Hematopoietic multipotent progenitor cell (in vitro differentiated cells): ENCODE measurements around the gene RAE1. TPM values are rescaled to one million over a fixed set of nuclear protein-coding genes. Genes with fewer than 3 reads are reported as not detected.
A peak's percentile ranks its signal among the peaks of the same experiment; 100 is the strongest.

Source experiments
- DNase-seq, 3 donors: peaks; one replicate each; pipeline ENCODE4 v3.0.0-alpha.2; 2011 to 2015; ENCODE audit warnings: low read depth in 2 of 3, low spot score in 2 of 3
- total RNA-seq: library from RNA; depleted of rRNA; stranded (reverse); fragments of >200 nt; gene quantifications from one replicate; pipeline ENCODE4 v1.2.3, GENCODE V29; 2012

The RAE1 gene
- total RNA-seq, 1 donor, result 22.4 TPM

- DNase-seq, result no peak
These were observed 18.5 kb downstream of the RAE1 start for GRCh38 chr20:57369596-57369995.

GRCh38 chr20:57370316-57370715, 19.3 kb downstream of the RAE1 start:
- DNase-seq, result no peak

- no peak for DNase-seq
These were observed 20.3 kb downstream of the RAE1 start for GRCh38 chr20:57371363-57371762.

GRCh38 chr20:57372157-57372556, 21.1 kb downstream of the RAE1 start:
- DNase-seq, result no peak

- no peak for DNase-seq
These were observed 21.7 kb downstream of the RAE1 start for GRCh38 chr20:57372581-57373350.

GRCh38 chr20:57374343-57374930, 23.4 kb downstream of the RAE1 start:
- no peak for DNase-seq

- DNase-seq, result no peak
These were observed 24.0 kb downstream of the RAE1 start for GRCh38 chr20:57374931-57375651.

- no peak for DNase-seq
These were observed 24.7 kb downstream of the RAE1 start for GRCh38 chr20:57375652-57376230.

GRCh38 chr20:57377350-57377749, 26.3 kb downstream of the RAE1 start:
- no peak for DNase-seq

- no peak for DNase-seq
These were observed 27.1 kb downstream of the RAE1 start for GRCh38 chr20:57378107-57378506.

GRCh38 chr20:57378646-57379262, 27.7 kb downstream of the RAE1 start:
- DNase-seq, result no peak

- no peak for DNase-seq
These were observed 28.2 kb downstream of the RAE1 start for GRCh38 chr20:57379263-57379647.

- no peak for DNase-seq
These were observed 29.2 kb downstream of the RAE1 start for GRCh38 chr20:57380081-57380750.

- peak; percentile 66 to 86 (median 68) for DNase-seq
These were observed 30.8 kb downstream of the RAE1 start for GRCh38 chr20:57381596-57382503.

- no peak for DNase-seq
These were observed 31.5 kb downstream of the RAE1 start for GRCh38 chr20:57382516-57382915.

- no peak for DNase-seq
These were observed 32.6 kb downstream of the RAE1 start for GRCh38 chr20:57383447-57384347.

GRCh38 chr20:57384486-57384885, 33.4 kb downstream of the RAE1 start:
- no peak for DNase-seq

- DNase-seq, result no peak
These were observed 34.1 kb downstream of the RAE1 start for GRCh38 chr20:57384953-57385761.
